H9 (cell line): ENCODE measurements around the gene DIO2. TPM values are rescaled to one million over a fixed set of nuclear protein-coding genes. Genes with fewer than 3 reads are reported as not detected.

Experiments used
- DNase-seq: peaks from one replicate; pipeline ENCODE4 v3.0.0-alpha.2; 2017
- H2AFZ ChIP-seq: one replicate; pipeline ENCODE4 v1.6.1; 2013; ENCODE audit warnings: mild to moderate bottlenecking, low read length, control low read depth, moderate library complexity
- H2AK5ac ChIP-seq: 2 replicates; pipeline ENCODE4 v1.6.1; 2013; ENCODE audit warnings: low read length, control low read depth, mixed read lengths; ENCODE audit not compliant: insufficient read length
- H2BK120ac ChIP-seq: one replicate; pipeline ENCODE4 v1.6.1; 2013; ENCODE audit warnings: low read depth, mild to moderate bottlenecking, low read length, control low read depth, inconsistent platforms; ENCODE audit not compliant: poor library complexity, severe bottlenecking
- H2BK12ac ChIP-seq: 2 replicates; pipeline ENCODE4 v1.6.1; 2013; ENCODE audit warnings: low read length, control low read depth, mixed read lengths, low read depth; ENCODE audit not compliant: insufficient read length
- H2BK15ac ChIP-seq: 2 replicates; pipeline ENCODE4 v1.6.1; 2013; ENCODE audit warnings: low read depth, low read length, control low read depth
- H2BK20ac ChIP-seq: one replicate; pipeline ENCODE4 v1.6.1; 2013; ENCODE audit warnings: low read depth, mild to moderate bottlenecking, low read length, control low read depth, inconsistent platforms; ENCODE audit not compliant: poor library complexity, severe bottlenecking
- H2BK5ac ChIP-seq: 2 replicates; pipeline ENCODE4 v1.6.1; 2013; ENCODE audit warnings: low read length, control low read depth, mixed read lengths; ENCODE audit not compliant: insufficient read length
- H3K14ac ChIP-seq: 2 replicates; pipeline ENCODE4 v1.6.1; 2013; ENCODE audit warnings: low read length, control low read depth; ENCODE audit not compliant: insufficient read depth
- H3K18ac ChIP-seq: 2 replicates; pipeline ENCODE4 v1.6.1; 2013; ENCODE audit warnings: low read depth, mild to moderate bottlenecking, mixed read lengths, low read length, control low read depth; ENCODE audit not compliant: insufficient read length
- H3K23ac ChIP-seq: 2 replicates; pipeline ENCODE4 v1.6.1; 2013; ENCODE audit warnings: low read length, control low read depth, mixed read lengths, low read depth; ENCODE audit not compliant: insufficient read length
- H3K23me2 ChIP-seq: 2 replicates; pipeline ENCODE4 v1.6.1; 2013; ENCODE audit warnings: low read depth, mild to moderate bottlenecking, mixed read lengths, low read length, control low read depth; ENCODE audit not compliant: insufficient read length, poor library complexity, severe bottlenecking
- H3K27ac ChIP-seq: 2 replicates; pipeline ENCODE4 v1.5.1; 2013; ENCODE audit warnings: low read length, control low read depth, mixed read lengths, low read depth; ENCODE audit not compliant: insufficient read length
- H3K27me3 ChIP-seq: 2 replicates; pipeline ENCODE4 v1.6.1; 2013; ENCODE audit warnings: low read length, control low read depth, inconsistent platforms; ENCODE audit not compliant: insufficient read depth
- H3K4ac ChIP-seq: 2 replicates; pipeline ENCODE4 v1.6.1; 2013; ENCODE audit warnings: low read depth, mild to moderate bottlenecking, control low read depth, inconsistent platforms, low read length, moderate library complexity
- H3K4me1 ChIP-seq: 2 replicates; pipeline ENCODE4 v1.6.1; 2013; ENCODE audit warnings: low read length, control low read depth, inconsistent platforms; ENCODE audit not compliant: insufficient read depth
- H3K4me2 ChIP-seq: 2 replicates; pipeline ENCODE4 v1.6.1; 2013; ENCODE audit warnings: low read length, control low read depth, mixed read lengths; ENCODE audit not compliant: insufficient read length, insufficient read depth
- H3K56ac ChIP-seq: 2 replicates; pipeline ENCODE4 v1.6.1; 2013; ENCODE audit warnings: low read depth, mild to moderate bottlenecking, mixed read lengths, low read length, control low read depth; ENCODE audit not compliant: insufficient read length
- H3K79me1 ChIP-seq: 2 replicates; pipeline ENCODE4 v1.6.1; 2013; ENCODE audit warnings: low read depth, mild to moderate bottlenecking, moderate library complexity, low read length, control low read depth, inconsistent platforms; ENCODE audit not compliant: insufficient read depth, poor library complexity, severe bottlenecking
- H3K79me2 ChIP-seq: 2 replicates; pipeline ENCODE4 v1.6.1; 2013; ENCODE audit warnings: low read length, control low read depth, inconsistent platforms; ENCODE audit not compliant: insufficient read depth
- H3K9ac ChIP-seq: 2 replicates; pipeline ENCODE4 v1.6.1; 2013; ENCODE audit warnings: low read length, control low read depth, mixed read lengths; ENCODE audit not compliant: insufficient read length; ENCODE audit errors: extremely low read depth
- H3K9me3 ChIP-seq: one replicate; pipeline ENCODE4 v1.6.1; 2013; ENCODE audit warnings: low read depth, low read length, inconsistent platforms; ENCODE audit not compliant: control insufficient read depth
- H3T11ph ChIP-seq: one replicate; pipeline ENCODE4 v1.6.1; 2013; ENCODE audit warnings: mild to moderate bottlenecking, low read length, control low read depth, inconsistent platforms
- H4K20me1 ChIP-seq: one replicate; pipeline ENCODE4 v1.6.1; 2013; ENCODE audit not compliant: control insufficient read depth, insufficient read length, insufficient read depth
- H4K5ac ChIP-seq: 2 replicates; pipeline ENCODE4 v1.6.1; 2013; ENCODE audit warnings: low read depth, mild to moderate bottlenecking, mixed read lengths, low read length, control low read depth; ENCODE audit not compliant: insufficient read length
- H4K8ac ChIP-seq: replicated peaks from 2 replicates; pipeline ENCODE4 v1.6.1; 2013; ENCODE audit warnings: low read length, control low read depth, mixed read lengths, low read depth; ENCODE audit not compliant: insufficient read length
- H4K91ac ChIP-seq: 2 replicates; pipeline ENCODE4 v1.6.1; 2013; ENCODE audit warnings: low read depth, mild to moderate bottlenecking, moderate library complexity, mixed read lengths, low read length, control low read depth; ENCODE audit not compliant: insufficient read length
- H3K27ac Mint-ChIP-seq, 3 experiments: 2 replicates in 2 of 3; 3 replicates in 1 of 3; pipeline ENCODE4 v1.8.0; 2020 to 2021; ENCODE audit warnings: mixed read lengths in 3 of 3, mild to moderate bottlenecking in 1 of 3, moderate library complexity in 1 of 3
- H3K27me3 Mint-ChIP-seq: 2 replicates; pipeline ENCODE4 v1.8.0; 2021; ENCODE audit warnings: low read depth, mild to moderate bottlenecking, moderate library complexity, mixed read lengths
- H3K36me3 Mint-ChIP-seq, 3 experiments: 2 replicates in 2 of 3; 3 replicates in 1 of 3; pipeline ENCODE4 v1.8.0; 2020 to 2021; ENCODE audit warnings: low read depth in 3 of 3, mixed read lengths in 3 of 3; ENCODE audit not compliant: insufficient read depth in 1 of 3
- H3K4me1 Mint-ChIP-seq, 2 experiments: 2 replicates each; pipeline ENCODE4 v1.8.0; 2020; ENCODE audit warnings: mixed read lengths in 2 of 2
- H3K4me3 Mint-ChIP-seq, 2 experiments: 2 replicates in 1 of 2; 3 replicates in 1 of 2; pipeline ENCODE4 v1.8.0; 2020 to 2021; ENCODE audit warnings: mild to moderate bottlenecking in 2 of 2, mixed read lengths in 2 of 2, moderate library complexity in 1 of 2
- H3K9me3 Mint-ChIP-seq, 2 experiments: 2 replicates in 1 of 2; 3 replicates in 1 of 2; pipeline ENCODE4 v1.8.0; 2020; ENCODE audit warnings: mild to moderate bottlenecking in 2 of 2, mixed read lengths in 2 of 2, moderate library complexity in 1 of 2
- WGBS: extraction: QIAGEN DNeasy Blood & Tissue Kit; methylation state at CpG from one replicate; pipeline ENCODE4 v1.1.7; 2013; ENCODE audit warnings: missing lambda C conversion rate, low lambda C conversion rate, mixed read lengths; ENCODE audit not compliant: insufficient read length; ENCODE audit errors: extremely low coverage; 5-methylcytosine and 5-hydroxymethylcytosine counted together
- total RNA-seq: library from RNA; stranded (reverse); gene quantifications from 2 replicates; pipeline ENCODE4 v1.2.1, GENCODE V29; 2021
- TF ChIP-seq, protein P1 (sequence below): fragments of 200-600 bp; sonication (generic); conservative IDR thresholded peaks from 3 replicates; pipeline ENCODE4 v1.8.0; 2021; ENCODE audit warnings: antibody characterized with exemption, mild to moderate bottlenecking

DIO2 gene
- total RNA-seq, 1 experiment from 2014 or later: not detected

DNA sequence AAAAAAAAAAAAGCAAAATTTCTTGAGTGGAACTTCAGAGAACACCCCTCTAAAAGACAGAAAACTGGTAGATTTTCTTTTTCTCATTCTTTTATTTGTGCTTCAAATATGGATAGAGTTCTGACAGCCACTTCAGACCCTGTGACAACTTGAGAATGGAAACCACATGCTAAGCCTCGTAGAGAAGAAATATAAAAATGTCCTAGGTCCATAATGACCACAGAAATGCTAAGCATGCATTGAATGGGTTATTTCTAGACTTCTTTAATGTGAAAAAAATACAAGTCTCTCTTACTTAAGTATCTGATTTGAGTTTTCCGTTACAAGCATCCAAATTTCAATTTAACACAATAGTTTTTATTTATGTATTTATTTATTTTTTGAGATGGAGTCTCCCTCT, 28.3 kb upstream of the DIO2 start:
- H3K36me3 Mint-ChIP-seq: peaks cover 13 to 30% (median 21%) of the 10 kb centered on the region in 3 experiments
- H3K4me3 Mint-ChIP-seq: no peak overlapping the region
- Histone ChIP-seq H2BK20ac (no peak overlapping the region), H2BK120ac (no peak overlapping the region), H3K18ac (no peak overlapping the region), H3K9me3 (peaks cover 9% of the 10 kb centered on the region), H3K79me1 (no peaks in the 10 kb centered on the region), H4K91ac (no peak overlapping the region), H3K23me2 (no peaks in the 10 kb centered on the region), H3T11ph (no peak overlapping the region), H2BK15ac (no peak overlapping the region), H3K4me2 (no peak overlapping the region), H2BK5ac (no peak overlapping the region), H4K20me1 (no peaks in the 10 kb centered on the region), H4K8ac (no peak overlapping the region), H3K14ac (no peak overlapping the region), H3K27ac (no peak overlapping the region), H4K5ac (no peak overlapping the region), H3K23ac (no peak overlapping the region), H3K4ac (no peak overlapping the region), H3K79me2 (no peaks in the 10 kb centered on the region), H2BK12ac (no peak overlapping the region), H3K4me1 (no peaks in the 10 kb centered on the region), H3K27me3 (no peaks in the 10 kb centered on the region), H3K9ac (no peak overlapping the region), H2AK5ac (no peak overlapping the region), H3K56ac (no peak overlapping the region), H2AFZ (no peak overlapping the region)
- peaks cover 1% of the 10 kb centered on the region; the same call in 1 of the 2 replicates for H3K27me3 Mint-ChIP-seq
- H3K9me3 Mint-ChIP-seq: peaks cover 48 to 56% of the 10 kb centered on the region in 2 experiments
- WGBS: no CpG with 5 or more reads among the region's 2 CpGs
- TF ChIP-seq, protein P1, sequence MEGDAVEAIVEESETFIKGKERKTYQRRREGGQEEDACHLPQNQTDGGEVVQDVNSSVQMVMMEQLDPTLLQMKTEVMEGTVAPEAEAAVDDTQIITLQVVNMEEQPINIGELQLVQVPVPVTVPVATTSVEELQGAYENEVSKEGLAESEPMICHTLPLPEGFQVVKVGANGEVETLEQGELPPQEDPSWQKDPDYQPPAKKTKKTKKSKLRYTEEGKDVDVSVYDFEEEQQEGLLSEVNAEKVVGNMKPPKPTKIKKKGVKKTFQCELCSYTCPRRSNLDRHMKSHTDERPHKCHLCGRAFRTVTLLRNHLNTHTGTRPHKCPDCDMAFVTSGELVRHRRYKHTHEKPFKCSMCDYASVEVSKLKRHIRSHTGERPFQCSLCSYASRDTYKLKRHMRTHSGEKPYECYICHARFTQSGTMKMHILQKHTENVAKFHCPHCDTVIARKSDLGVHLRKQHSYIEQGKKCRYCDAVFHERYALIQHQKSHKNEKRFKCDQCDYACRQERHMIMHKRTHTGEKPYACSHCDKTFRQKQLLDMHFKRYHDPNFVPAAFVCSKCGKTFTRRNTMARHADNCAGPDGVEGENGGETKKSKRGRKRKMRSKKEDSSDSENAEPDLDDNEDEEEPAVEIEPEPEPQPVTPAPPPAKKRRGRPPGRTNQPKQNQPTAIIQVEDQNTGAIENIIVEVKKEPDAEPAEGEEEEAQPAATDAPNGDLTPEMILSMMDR: no peak
- H3K4me1 Mint-ChIP-seq: no peaks in the 10 kb centered on the region
- DNase-seq: no peak
- H3K27ac Mint-ChIP-seq: no peak overlapping the region
